HG03520 (cell line): ENCODE measurements around the gene ANKRD22.
"Not testable (repeated sequence)": the region's sequence is repeated elsewhere in the genome, so short reads cannot be mapped to it uniquely, and the experiment has no call there.

Source experiments
- ATAC-seq: cut with Tn5 transposase; IDR thresholded peaks from one replicate; pipeline ENCODE4 v1.9.1; 2021; ENCODE audit warnings: mild to moderate bottlenecking, moderate library complexity; ENCODE audit not compliant: unreplicated experiment

The ANKRD22 gene

GRCh38 chr10:88838766-88839350, 12.8 kb downstream of the ANKRD22 start:
- no peak for ATAC-seq

- not testable (repeated sequence) for ATAC-seq
Measured at GRCh38 chr10:88837632-88838031, 14.0 kb downstream of the ANKRD22 start.

GRCh38 chr10:88835910-88836221, 15.8 kb downstream of the ANKRD22 start:
- ATAC-seq, result peak; percentile 12

GRCh38 chr10:88835096-88835909, 16.3 kb downstream of the ANKRD22 start:
- ATAC-seq, result peak; percentile 82

GRCh38 chr10:88833723-88834122, 17.9 kb downstream of the ANKRD22 start:
- ATAC-seq, result no peak

- no peak for ATAC-seq
Measured at GRCh38 chr10:88833156-88833555, 18.5 kb downstream of the ANKRD22 start.

- ATAC-seq, result no peak
Measured at GRCh38 chr10:88832376-88832775, 19.3 kb downstream of the ANKRD22 start.

GRCh38 chr10:88831709-88832108, 19.9 kb downstream of the ANKRD22 start:
- no peak for ATAC-seq

GRCh38 chr10:88830643-88831268, 20.9 kb downstream of the ANKRD22 start:
- ATAC-seq, result no peak

- no peak for ATAC-seq
Measured at GRCh38 chr10:88828310-88828709, 23.3 kb downstream of the ANKRD22 start.

- ATAC-seq, result no peak
Measured at GRCh38 chr10:88827671-88828070, 24.0 kb downstream of the ANKRD22 start.

- no peak for ATAC-seq
Measured at GRCh38 chr10:88826388-88826787, 25.3 kb downstream of the ANKRD22 start.

GRCh38 chr10:88820748-88821401, 30.8 kb downstream of the ANKRD22 start:
- no peak for ATAC-seq

- ATAC-seq, result no peak
Measured at GRCh38 chr10:88819290-88819689, 32.4 kb downstream of the ANKRD22 start.

GRCh38 chr10:88813200-88813599, 38.4 kb downstream of the ANKRD22 start:
- ATAC-seq, result no peak

GRCh38 chr10:88810196-88810961, 41.3 kb downstream of the ANKRD22 start:
- ATAC-seq, result no peak

- ATAC-seq, result no peak
Measured at GRCh38 chr10:88809621-88810020, 42.0 kb downstream of the ANKRD22 start.

GRCh38 chr10:88805924-88806323, 45.7 kb downstream of the ANKRD22 start:
- no peak for ATAC-seq

- ATAC-seq, result no peak
Measured at GRCh38 chr10:88805361-88805760, 46.3 kb downstream of the ANKRD22 start.

- no peak for ATAC-seq
Measured at GRCh38 chr10:88804083-88804812, 47.4 kb downstream of the ANKRD22 start.
